Neural progenitor cell (in vitro differentiated cells): ENCODE results near the gene NCF2.

Experiments
- EZH2 ChIP-seq: fragments of 200-600 bp; sonication (generic); IDR thresholded peaks from 2 replicates; pipeline ENCODE4 v1.6.1; 2017; ENCODE audit warnings: antibody characterized with exemption, mild to moderate bottlenecking, moderate library complexity
- EZH2phosphoT487 ChIP-seq: fragments of 200-600 bp; sonication (generic); IDR thresholded peaks from 2 replicates; pipeline ENCODE4 v1.6.1; 2017; ENCODE audit warnings: antibody characterized with exemption
- TF ChIP-seq, protein P1 (sequence below): fragments of 200-600 bp; sonication (generic); IDR thresholded peaks from 2 replicates; pipeline ENCODE4 v1.5.1; 2017; ENCODE audit warnings: antibody characterized with exemption, mild to moderate bottlenecking

DNA sequence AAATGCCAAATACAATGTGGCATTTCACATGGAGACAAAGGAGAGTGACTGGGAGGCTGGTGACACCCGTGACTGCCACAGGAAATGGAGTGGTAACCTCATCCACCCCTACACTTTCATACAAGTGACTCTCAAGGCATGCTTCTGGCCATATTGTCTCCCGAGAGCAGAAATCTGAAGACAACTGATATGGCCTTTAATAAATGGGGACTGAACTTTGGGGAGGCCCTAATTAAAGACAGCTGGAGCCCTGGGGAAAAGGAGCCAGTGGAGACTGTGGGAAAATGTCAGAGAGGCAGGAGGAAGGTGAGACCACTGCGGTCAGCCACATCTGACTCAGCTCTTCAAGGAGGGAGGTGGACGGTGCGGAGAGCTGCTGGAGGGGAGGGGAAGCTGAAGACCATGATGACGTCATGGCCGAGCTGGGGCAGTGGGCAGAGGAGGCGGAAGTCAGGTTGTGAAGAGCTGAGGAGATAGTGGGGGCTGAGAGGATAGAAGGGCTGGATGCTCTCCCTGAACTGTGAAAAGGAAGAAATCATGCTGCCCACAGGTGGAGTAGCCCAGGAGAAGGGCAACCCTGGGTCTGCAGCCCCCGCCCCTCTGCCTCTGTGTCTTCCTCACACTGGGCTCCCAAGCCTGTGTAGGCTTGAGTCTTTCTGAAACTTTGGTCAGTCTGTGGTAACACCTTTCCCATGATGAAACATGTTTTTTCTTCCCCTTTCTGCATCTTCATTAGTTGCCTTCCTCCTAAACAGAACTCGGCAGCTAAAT, 14.0 kb upstream of the NCF2 start:
- TF ChIP-seq, protein P1, sequence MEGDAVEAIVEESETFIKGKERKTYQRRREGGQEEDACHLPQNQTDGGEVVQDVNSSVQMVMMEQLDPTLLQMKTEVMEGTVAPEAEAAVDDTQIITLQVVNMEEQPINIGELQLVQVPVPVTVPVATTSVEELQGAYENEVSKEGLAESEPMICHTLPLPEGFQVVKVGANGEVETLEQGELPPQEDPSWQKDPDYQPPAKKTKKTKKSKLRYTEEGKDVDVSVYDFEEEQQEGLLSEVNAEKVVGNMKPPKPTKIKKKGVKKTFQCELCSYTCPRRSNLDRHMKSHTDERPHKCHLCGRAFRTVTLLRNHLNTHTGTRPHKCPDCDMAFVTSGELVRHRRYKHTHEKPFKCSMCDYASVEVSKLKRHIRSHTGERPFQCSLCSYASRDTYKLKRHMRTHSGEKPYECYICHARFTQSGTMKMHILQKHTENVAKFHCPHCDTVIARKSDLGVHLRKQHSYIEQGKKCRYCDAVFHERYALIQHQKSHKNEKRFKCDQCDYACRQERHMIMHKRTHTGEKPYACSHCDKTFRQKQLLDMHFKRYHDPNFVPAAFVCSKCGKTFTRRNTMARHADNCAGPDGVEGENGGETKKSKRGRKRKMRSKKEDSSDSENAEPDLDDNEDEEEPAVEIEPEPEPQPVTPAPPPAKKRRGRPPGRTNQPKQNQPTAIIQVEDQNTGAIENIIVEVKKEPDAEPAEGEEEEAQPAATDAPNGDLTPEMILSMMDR: no peak
- no peak for TF ChIP-seq EZH2
- no peak for TF ChIP-seq EZH2phosphoT487
